Stimulated activated CD8-positive, alpha-beta memory T cell treated with anti-CD3 and anti-CD28 coated beads, Interleukin-12 subunit alpha, Interleukin-12 subunit beta, amount 100 ng/mL, for 24 hours (primary cell): Measurements from ENCODE around the gene USP40.

ENCODE experiments used
- DNase-seq: peaks from one replicate; pipeline ENCODE4 v3.0.0-alpha.2; 2020; ENCODE audit errors: extremely low read depth

USP40 gene

GRCh38 chr2:233426619-233427342 is 139.8 kb downstream of the USP40 start:
- no peak for DNase-seq
